Measurements from ENCODE around the gene KLHL41.

Gene KLHL41

GRCh38 chr2:169571571-169571970 is 62.1 kb downstream of the KLHL41 start:
- Histone ChIP-seq H3K9me2 (replicated peaks; ENCODE audit: insufficient read depth, low read length) (no peaks in the 10 kb centered on the region), H3K79me2 (ENCODE audit: low read length) (peaks cover 59% of the 10 kb centered on the region), H2AFZ (ENCODE audit: low read length) (no peak overlapping the region), H3K4me3 (ENCODE audit: low read length) (peak overlapping the region; percentile 76), H4K20me1 (ENCODE audit: insufficient read depth, low read length) (no peaks in the 10 kb centered on the region), H3K27ac (ENCODE audit: low read length) (peak overlapping the region; percentile 56; the same call in 1 of the 2 replicates), H3K4me1 (ENCODE audit: low read length) (peaks cover 10% of the 10 kb centered on the region), H3K9ac (ENCODE audit: low read length) (peak overlapping the region; percentile 60; the same call in 1 of the 2 replicates), H3K36me3 (replicated peaks; ENCODE audit: insufficient read depth, low read length) (no peaks in the 10 kb centered on the region), H3F3A (ENCODE audit: insufficient read depth, low read length) (peaks cover 13% of the 10 kb centered on the region), H3K27me3 (replicated peaks; ENCODE audit: insufficient read depth, low read length) (no peaks in the 10 kb centered on the region), H3K9me3 (replicated peaks; ENCODE audit: insufficient read depth, low read length) (no peaks in the 10 kb centered on the region), H3K4me2 (ENCODE audit: low read depth, low read length) (peak overlapping the region; percentile 84)
- DNase-seq = peak; percentile 19
- TF ChIP-seq EZH2 (optimal IDR thresholded peaks at IDR 0.05; ENCODE audit: low read depth, low read length) (no peak), CTCF (IDR thresholded peaks at IDR 0.05; ENCODE audit: low read length) (no peak), EZH2phosphoT487 (IDR thresholded peaks at IDR 0.05; ENCODE audit: low read length) (no peak)

GRCh38 chr2:169572189-169572588 is 62.7 kb downstream of the KLHL41 start:
- Histone ChIP-seq H4K20me1 (ENCODE audit: insufficient read depth, low read length) (no peaks in the 10 kb centered on the region), H3K27ac (ENCODE audit: low read length) (peak overlapping the region; percentile 56; the same call in 1 of the 2 replicates), H2AFZ (ENCODE audit: low read length) (no peak overlapping the region), H3K4me1 (ENCODE audit: low read length) (peaks cover 10% of the 10 kb centered on the region), H3K4me2 (ENCODE audit: low read depth, low read length) (peak overlapping the region; percentile 84), H3F3A (ENCODE audit: insufficient read depth, low read length) (peaks cover 13% of the 10 kb centered on the region), H3K9me2 (replicated peaks; ENCODE audit: insufficient read depth, low read length) (no peaks in the 10 kb centered on the region), H3K27me3 (replicated peaks; ENCODE audit: insufficient read depth, low read length) (no peaks in the 10 kb centered on the region), H3K9ac (ENCODE audit: low read length) (peak overlapping the region; percentile 77; the same call in 1 of the 2 replicates), H3K9me3 (replicated peaks; ENCODE audit: insufficient read depth, low read length) (no peaks in the 10 kb centered on the region), H3K36me3 (replicated peaks; ENCODE audit: insufficient read depth, low read length) (no peaks in the 10 kb centered on the region), H3K4me3 (ENCODE audit: low read length) (peak overlapping the region; percentile 76), H3K79me2 (ENCODE audit: low read length) (peaks cover 56% of the 10 kb centered on the region)
- no peak for TF ChIP-seq EZH2phosphoT487 (IDR thresholded peaks at IDR 0.05; ENCODE audit: low read length)
- TF ChIP-seq EZH2 (optimal IDR thresholded peaks at IDR 0.05; ENCODE audit: low read depth, low read length) = no peak
- TF ChIP-seq CTCF (IDR thresholded peaks at IDR 0.05; ENCODE audit: low read length) = no peak
- DNase-seq = no peak

GRCh38 chr2:169572821-169573159 is 63.3 kb downstream of the KLHL41 start:
- Histone ChIP-seq H3K9me3 (replicated peaks; ENCODE audit: insufficient read depth, low read length) (no peaks in the 10 kb centered on the region), H3K9ac (ENCODE audit: low read length) (peak overlapping the region; percentile 77), H3K4me3 (ENCODE audit: low read length) (peak overlapping the region; percentile 76), H3K27me3 (replicated peaks; ENCODE audit: insufficient read depth, low read length) (no peaks in the 10 kb centered on the region), H3K4me2 (ENCODE audit: low read depth, low read length) (peak overlapping the region; percentile 84), H3K36me3 (replicated peaks; ENCODE audit: insufficient read depth, low read length) (no peaks in the 10 kb centered on the region), H3K79me2 (ENCODE audit: low read length) (peaks cover 52% of the 10 kb centered on the region), H2AFZ (ENCODE audit: low read length) (peak overlapping the region; percentile 59), H3K4me1 (ENCODE audit: low read length) (peaks cover 10% of the 10 kb centered on the region), H4K20me1 (ENCODE audit: insufficient read depth, low read length) (no peaks in the 10 kb centered on the region), H3K9me2 (replicated peaks; ENCODE audit: insufficient read depth, low read length) (no peaks in the 10 kb centered on the region), H3F3A (ENCODE audit: insufficient read depth, low read length) (peaks cover 13% of the 10 kb centered on the region), H3K27ac (ENCODE audit: low read length) (peak overlapping the region; percentile 76; the same call in 1 of the 2 replicates)
- TF ChIP-seq EZH2phosphoT487 (IDR thresholded peaks at IDR 0.05; ENCODE audit: low read length) = no peak
- TF ChIP-seq EZH2 (optimal IDR thresholded peaks at IDR 0.05; ENCODE audit: low read depth, low read length) = no peak
- TF ChIP-seq CTCF (IDR thresholded peaks at IDR 0.05; ENCODE audit: low read length) = no peak
- no peak for DNase-seq
